ENCODE measurements around the gene RNASEH1. TPM values are rescaled to one million over a fixed set of nuclear protein-coding genes. Genes with fewer than 3 reads are reported as not detected.

RNASEH1 gene
- total RNA-seq, 1 donor = 39.4 TPM

DNA sequence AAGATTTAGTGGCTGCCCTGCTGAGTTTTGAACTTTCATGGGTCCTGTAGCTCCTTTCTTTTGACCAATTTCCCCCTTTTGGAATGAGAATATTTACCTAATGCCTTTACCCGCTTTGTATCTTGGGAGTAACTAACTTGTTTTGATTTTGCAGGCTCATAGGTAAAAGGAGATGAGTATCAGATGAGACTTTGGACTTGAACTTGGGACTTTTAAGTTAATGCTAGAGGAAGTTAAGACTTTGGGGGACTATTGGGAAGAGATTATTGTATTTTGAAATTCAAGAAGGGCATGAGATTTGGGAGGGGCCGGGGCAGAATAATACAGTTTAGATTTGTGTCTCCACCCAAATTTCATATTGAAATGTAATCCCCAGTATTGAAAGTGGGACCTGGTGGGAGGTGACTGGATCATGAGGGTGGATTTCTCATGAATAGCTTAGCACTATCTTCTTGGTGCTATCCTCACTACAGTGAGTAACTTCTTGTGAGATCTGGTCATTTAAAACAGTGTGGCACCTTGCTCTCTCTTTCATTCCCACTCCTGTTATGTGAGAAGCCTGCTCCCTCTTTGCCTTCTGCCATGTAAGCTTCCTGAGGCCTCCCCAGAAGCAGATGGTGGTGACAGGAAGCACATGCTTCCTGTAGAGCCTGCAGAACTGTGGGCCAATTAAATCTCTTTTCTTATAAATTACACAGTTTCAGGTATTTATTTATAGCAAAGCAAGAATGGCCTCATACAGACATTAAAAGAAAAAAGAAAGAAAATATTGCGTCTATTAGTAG lies 44.9 kb downstream of the RNASEH1 start:
- Histone ChIP-seq H3K4me1 (ENCODE audit: insufficient read depth, low read length) (peaks cover 6% of the 10 kb centered on the region), H3K4me2 (ENCODE audit: insufficient read depth, low read length) (no peak overlapping the region), H3K36me3 (ENCODE audit: insufficient read depth, low read length) (peaks cover 26% of the 10 kb centered on the region), H3K4me3 (ENCODE audit: insufficient read depth, low read length) (no peak overlapping the region), H3K79me2 (ENCODE audit: insufficient read depth, low read length) (peaks cover 21% of the 10 kb centered on the region), H3K27me3 (ENCODE audit: insufficient read depth, low read length) (no peaks in the 10 kb centered on the region), H4K20me1 (ENCODE audit: insufficient read depth, low read length) (no peaks in the 10 kb centered on the region), H3K27ac (ENCODE audit: low read depth, low read length) (no peak overlapping the region), H2AFZ (ENCODE audit: low read length) (no peak overlapping the region), H3K9me3 (ENCODE audit: low read depth, low read length) (no peaks in the 10 kb centered on the region)
- DNase-seq (ENCODE audit: insufficient read length, low spot score, missing footprints) = no peak
- no peak for TF ChIP-seq CTCF (IDR thresholded peaks at IDR 0.05; ENCODE audit: extremely low read depth, low read depth, low read length)

DNA sequence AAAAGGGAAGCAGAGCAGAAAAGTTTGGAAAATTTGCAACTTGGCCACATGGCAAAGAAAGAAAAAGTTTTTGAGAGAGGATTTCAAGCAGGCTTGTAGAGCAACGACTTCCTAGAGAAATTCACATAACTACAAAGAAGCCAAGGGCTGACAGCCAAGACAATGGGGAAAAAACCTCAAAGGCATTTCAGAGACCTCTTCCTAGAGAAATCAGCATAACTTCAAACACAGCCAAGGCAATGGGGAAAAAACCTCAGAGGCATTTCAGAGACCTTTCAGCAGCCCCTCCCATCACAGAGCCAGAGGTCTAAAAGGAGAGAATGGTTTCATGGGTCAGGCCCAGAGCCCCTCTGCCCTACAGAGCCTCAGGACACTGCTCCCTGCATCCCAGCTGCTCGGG lies 46.0 kb downstream of the RNASEH1 start:
- H2AFZ ChIP-seq (ENCODE audit: low read length) = no peak overlapping the region
- H3K36me3 ChIP-seq (ENCODE audit: insufficient read depth, low read length) = peaks cover 26% of the 10 kb centered on the region
- no peaks in the 10 kb centered on the region for H3K9me3 ChIP-seq (ENCODE audit: low read depth, low read length)
- H3K27me3 ChIP-seq (ENCODE audit: insufficient read depth, low read length) = no peaks in the 10 kb centered on the region
- peaks cover 14% of the 10 kb centered on the region for H3K79me2 ChIP-seq (ENCODE audit: insufficient read depth, low read length)
- H4K20me1 ChIP-seq (ENCODE audit: insufficient read depth, low read length) = no peaks in the 10 kb centered on the region
- TF ChIP-seq CTCF (IDR thresholded peaks at IDR 0.05; ENCODE audit: extremely low read depth, low read depth, low read length) = no peak
- H3K4me2 ChIP-seq (ENCODE audit: insufficient read depth, low read length) = no peak overlapping the region
- no peak overlapping the region for H3K27ac ChIP-seq (ENCODE audit: low read depth, low read length)
- no peak for DNase-seq (ENCODE audit: insufficient read length, low spot score, missing footprints)
- H3K4me1 ChIP-seq (ENCODE audit: insufficient read depth, low read length) = no peaks in the 10 kb centered on the region
- no peak overlapping the region for H3K4me3 ChIP-seq (ENCODE audit: insufficient read depth, low read length)

GRCh38 chr2:3505771-3506170 lies 52.4 kb downstream of the RNASEH1 start:
- Histone ChIP-seq H3K36me3 (ENCODE audit: insufficient read depth, low read length) (peaks cover 21% of the 10 kb centered on the region), H3K4me3 (ENCODE audit: insufficient read depth, low read length) (no peak overlapping the region), H3K27me3 (ENCODE audit: insufficient read depth, low read length) (no peaks in the 10 kb centered on the region), H3K27ac (ENCODE audit: low read depth, low read length) (no peak overlapping the region), H3K4me1 (ENCODE audit: insufficient read depth, low read length) (no peaks in the 10 kb centered on the region), H2AFZ (ENCODE audit: low read length) (no peak overlapping the region), H3K4me2 (ENCODE audit: insufficient read depth, low read length) (no peak overlapping the region), H4K20me1 (ENCODE audit: insufficient read depth, low read length) (peaks cover 4% of the 10 kb centered on the region), H3K9me3 (ENCODE audit: low read depth, low read length) (no peaks in the 10 kb centered on the region), H3K79me2 (ENCODE audit: insufficient read depth, low read length) (peaks cover 27% of the 10 kb centered on the region)
- no peak for DNase-seq (ENCODE audit: insufficient read length, low spot score, missing footprints)
- no peak for TF ChIP-seq CTCF (IDR thresholded peaks at IDR 0.05; ENCODE audit: extremely low read depth, low read depth, low read length)

DNA sequence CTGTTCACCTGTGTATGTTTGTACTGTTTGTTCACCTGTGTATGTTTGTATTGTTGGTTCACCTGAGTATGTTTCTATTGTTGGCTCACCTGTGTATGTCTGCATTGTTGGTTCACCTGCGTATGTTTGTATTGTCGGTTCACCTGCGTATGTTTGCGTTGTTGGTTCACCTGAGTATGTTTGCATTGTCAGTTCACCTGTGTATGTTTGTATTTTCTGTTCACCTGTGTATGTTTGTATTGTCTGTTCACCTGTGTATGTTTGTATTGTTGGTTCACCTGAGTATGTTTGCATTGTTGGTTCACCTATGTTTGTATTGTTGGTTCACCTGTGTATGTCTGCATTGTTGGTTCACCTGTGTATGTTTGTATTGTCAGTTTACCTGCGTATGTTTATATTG lies 53.4 kb downstream of the RNASEH1 start:
- no peak overlapping the region for H2AFZ ChIP-seq (ENCODE audit: low read length)
- TF ChIP-seq CTCF (IDR thresholded peaks at IDR 0.05; ENCODE audit: extremely low read depth, low read depth, low read length) = no peak
- H3K4me1 ChIP-seq (ENCODE audit: insufficient read depth, low read length) = no peaks in the 10 kb centered on the region
- DNase-seq (ENCODE audit: insufficient read length, low spot score, missing footprints) = no peak
- no peaks in the 10 kb centered on the region for H3K27me3 ChIP-seq (ENCODE audit: insufficient read depth, low read length)
- peaks cover 27% of the 10 kb centered on the region for H3K79me2 ChIP-seq (ENCODE audit: insufficient read depth, low read length)
- H3K9me3 ChIP-seq (ENCODE audit: low read depth, low read length) = no peaks in the 10 kb centered on the region
- H3K4me3 ChIP-seq (ENCODE audit: insufficient read depth, low read length) = no peak overlapping the region
- peaks cover 24% of the 10 kb centered on the region for H3K36me3 ChIP-seq (ENCODE audit: insufficient read depth, low read length)
- no peak overlapping the region for H3K27ac ChIP-seq (ENCODE audit: low read depth, low read length)
- peaks cover 4% of the 10 kb centered on the region for H4K20me1 ChIP-seq (ENCODE audit: insufficient read depth, low read length)
- no peak overlapping the region for H3K4me2 ChIP-seq (ENCODE audit: insufficient read depth, low read length)
